Vagina (tissue), 2 donors: ENCODE measurements around the gene PZP.

Experiments used
- POLR2A ChIP-seq, 2 donors: fragments of 450-650 bp; IDR thresholded peaks; one replicate each; pipeline ENCODE4 v1.6.1; 2017; ENCODE audit warnings: antibody characterized with exemption in 2 of 2, mild to moderate bottlenecking in 2 of 2, moderate library complexity in 2 of 2
- TF ChIP-seq, protein P1 (sequence below), 3 experiments: fragments of 450-650 bp in 2 of 3; fragments of 200-600 bp in 1 of 3; sonication (generic) in 1 of 3; IDR thresholded peaks; one replicate each; pipeline ENCODE4 v1.5.1; 2017 to 2019; ENCODE audit warnings: antibody characterized with exemption in 3 of 3, mild to moderate bottlenecking in 2 of 3, moderate library complexity in 2 of 3

DNA sequence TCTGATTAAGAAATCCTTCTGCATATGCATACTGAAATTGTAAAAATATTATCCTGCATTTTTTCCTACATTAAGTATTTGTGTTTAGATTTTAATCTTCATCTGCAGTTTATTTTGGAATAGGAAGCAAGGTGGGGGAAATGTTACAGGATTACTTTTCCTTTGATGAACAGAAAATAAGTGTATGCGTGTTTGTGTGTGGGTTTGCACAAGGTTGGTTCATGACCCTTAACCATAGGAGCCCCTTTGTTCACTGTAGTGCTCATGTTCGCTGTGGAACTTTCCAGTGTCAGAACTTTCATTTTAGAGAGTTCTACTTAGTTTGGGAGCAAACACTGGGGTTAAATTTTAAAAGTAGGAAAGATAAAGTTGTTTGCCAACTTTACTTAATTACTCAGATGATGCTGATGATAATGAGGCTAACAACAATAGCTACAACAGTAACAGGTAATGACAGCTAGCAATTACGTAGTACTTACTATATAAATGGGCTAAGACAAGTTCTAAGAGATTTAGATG is 86.0 kb downstream of the PZP start:
- no peak for TF ChIP-seq POLR2A (IDR thresholded peaks at IDR 0.05)
- TF ChIP-seq, protein P1, sequence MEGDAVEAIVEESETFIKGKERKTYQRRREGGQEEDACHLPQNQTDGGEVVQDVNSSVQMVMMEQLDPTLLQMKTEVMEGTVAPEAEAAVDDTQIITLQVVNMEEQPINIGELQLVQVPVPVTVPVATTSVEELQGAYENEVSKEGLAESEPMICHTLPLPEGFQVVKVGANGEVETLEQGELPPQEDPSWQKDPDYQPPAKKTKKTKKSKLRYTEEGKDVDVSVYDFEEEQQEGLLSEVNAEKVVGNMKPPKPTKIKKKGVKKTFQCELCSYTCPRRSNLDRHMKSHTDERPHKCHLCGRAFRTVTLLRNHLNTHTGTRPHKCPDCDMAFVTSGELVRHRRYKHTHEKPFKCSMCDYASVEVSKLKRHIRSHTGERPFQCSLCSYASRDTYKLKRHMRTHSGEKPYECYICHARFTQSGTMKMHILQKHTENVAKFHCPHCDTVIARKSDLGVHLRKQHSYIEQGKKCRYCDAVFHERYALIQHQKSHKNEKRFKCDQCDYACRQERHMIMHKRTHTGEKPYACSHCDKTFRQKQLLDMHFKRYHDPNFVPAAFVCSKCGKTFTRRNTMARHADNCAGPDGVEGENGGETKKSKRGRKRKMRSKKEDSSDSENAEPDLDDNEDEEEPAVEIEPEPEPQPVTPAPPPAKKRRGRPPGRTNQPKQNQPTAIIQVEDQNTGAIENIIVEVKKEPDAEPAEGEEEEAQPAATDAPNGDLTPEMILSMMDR (IDR thresholded peaks at IDR 0.05) = no peak
